ENCODE results near the gene CDH23. TPM values are rescaled to one million over a fixed set of nuclear protein-coding genes. Genes with fewer than 3 reads are reported as not detected.

CDH23 gene
- total RNA-seq, 2 donors from 2014 or later: 1.4 to 1.6 TPM

DNA sequence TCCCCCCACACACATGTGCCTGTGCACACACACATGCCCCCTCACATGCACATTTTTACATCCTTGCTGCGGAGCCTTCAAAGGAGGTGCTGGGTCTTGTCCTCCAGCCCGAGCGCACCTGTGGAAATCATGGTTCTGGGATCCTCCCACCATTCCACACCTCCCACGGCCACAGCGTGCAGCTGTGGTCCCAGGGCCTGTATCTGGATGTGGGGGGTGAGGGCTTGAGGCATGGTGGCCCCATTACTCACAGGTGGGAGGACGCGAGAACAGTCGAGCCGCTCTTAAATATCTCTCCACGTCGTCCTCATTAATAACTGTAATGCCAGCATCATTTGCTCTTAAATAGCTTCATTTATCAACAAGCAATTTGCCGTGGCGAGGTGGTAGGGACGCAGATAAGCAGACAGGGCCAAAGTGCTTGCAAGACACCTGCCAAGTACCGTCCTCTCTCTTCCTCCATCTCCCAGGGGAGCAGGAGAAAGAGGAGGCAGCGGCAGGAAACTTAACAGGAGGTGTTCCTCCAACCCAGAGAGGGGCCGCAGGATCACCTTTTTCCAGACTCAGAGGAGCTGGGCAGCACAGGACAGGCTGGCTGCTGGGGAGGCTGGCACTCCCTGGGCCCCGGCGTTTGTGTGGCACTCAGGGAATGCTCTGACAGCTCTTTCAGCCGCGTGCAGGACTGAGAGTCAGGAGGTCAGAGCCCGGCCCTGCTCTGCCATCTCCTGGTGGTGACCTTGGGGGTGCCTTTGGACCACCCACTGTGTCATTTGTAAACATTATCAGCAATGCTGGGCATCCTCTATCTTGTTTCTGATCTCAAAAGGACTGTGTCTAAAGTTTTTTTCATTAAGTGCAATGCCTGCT lies 87.4 kb downstream of the CDH23 start:
- no peaks in the 10 kb centered on the region for H3K36me3 ChIP-seq
- intact Hi-C loops (cut with DNase I): loop anchor here (10.0 kb wide), 1 partner anchor 211 kb away; no protein-coding TSS in a partner anchor
- H3K9ac ChIP-seq (ENCODE audit: low read depth in 2 of 2, low read length in 2 of 2): no peak overlapping the region
- no peaks in the 10 kb centered on the region for H3K4me1 ChIP-seq
- H3K9me3 ChIP-seq: no peaks in the 10 kb centered on the region
- no peak for TF ChIP-seq CTCF (IDR thresholded peaks at IDR 0.05)
- no peak for DNase-seq
- no peaks in the 10 kb centered on the region for H3K27me3 ChIP-seq
- H3K27ac ChIP-seq: no peak overlapping the region
- H3K4me3 ChIP-seq: no peak overlapping the region

- no peaks in the 10 kb centered on the region for H3K4me1 ChIP-seq
- no peaks in the 10 kb centered on the region for H3K27me3 ChIP-seq
- intact Hi-C loops (cut with DNase I): loop anchor here (10.0 kb wide), 1 partner anchor 208 kb away; no protein-coding TSS in a partner anchor
- no peaks in the 10 kb centered on the region for H3K9me3 ChIP-seq
- TF ChIP-seq CTCF (IDR thresholded peaks at IDR 0.05): peak; percentile 46
- no peak overlapping the region for H3K27ac ChIP-seq
- no peaks in the 10 kb centered on the region for H3K36me3 ChIP-seq
- DNase-seq: peak; percentile 75
- H3K9ac ChIP-seq (ENCODE audit: low read depth in 2 of 2, low read length in 2 of 2): no peak overlapping the region
- no peak overlapping the region for H3K4me3 ChIP-seq
Measured at GRCh38 chr10:71486484-71487114, 89.9 kb downstream of the CDH23 start.

GRCh38 chr10:71487726-71488125 lies 91.0 kb downstream of the CDH23 start:
- Histone ChIP-seq H3K27ac (no peak overlapping the region), H3K4me3 (no peak overlapping the region), H3K9me3 (no peaks in the 10 kb centered on the region), H3K36me3 (no peaks in the 10 kb centered on the region), H3K4me1 (no peaks in the 10 kb centered on the region), H3K27me3 (no peaks in the 10 kb centered on the region), H3K9ac (ENCODE audit: low read depth in 2 of 2, low read length in 2 of 2) (no peak overlapping the region)
- intact Hi-C loops (cut with DNase I): loop anchor here (10.0 kb wide), 1 partner anchor 207 kb away; no protein-coding TSS in a partner anchor
- TF ChIP-seq CTCF (IDR thresholded peaks at IDR 0.05): no peak
- no peak for DNase-seq

- Histone ChIP-seq H3K27ac (no peak overlapping the region), H3K4me1 (no peaks in the 10 kb centered on the region), H3K36me3 (no peaks in the 10 kb centered on the region), H3K9ac (ENCODE audit: low read depth in 2 of 2, low read length in 2 of 2) (no peak overlapping the region), H3K4me3 (no peak overlapping the region), H3K27me3 (no peaks in the 10 kb centered on the region), H3K9me3 (no peaks in the 10 kb centered on the region)
- intact Hi-C loops (cut with DNase I): loop anchor here (10.0 kb wide), 1 partner anchor 206 kb away; no protein-coding TSS in a partner anchor
- no peak for TF ChIP-seq CTCF (IDR thresholded peaks at IDR 0.05)
- no peak for DNase-seq
Measured at GRCh38 chr10:71489077-71489476, 92.4 kb downstream of the CDH23 start.

- H3K9me3 ChIP-seq: no peaks in the 10 kb centered on the region
- no peak overlapping the region for H3K27ac ChIP-seq
- H3K4me1 ChIP-seq: no peaks in the 10 kb centered on the region
- TF ChIP-seq CTCF (IDR thresholded peaks at IDR 0.05): no peak
- H3K4me3 ChIP-seq: no peak overlapping the region
- no peaks in the 10 kb centered on the region for H3K27me3 ChIP-seq
- intact Hi-C loops (cut with DNase I): loop anchor here (10.0 kb wide), 1 partner anchor 168 kb away; no protein-coding TSS in a partner anchor
- no peaks in the 10 kb centered on the region for H3K36me3 ChIP-seq
- no peak overlapping the region for H3K9ac ChIP-seq (ENCODE audit: low read depth in 2 of 2, low read length in 2 of 2)
- DNase-seq: no peak
Measured at GRCh38 chr10:71492872-71493271, 96.2 kb downstream of the CDH23 start.

Measured in colonic mucosa (tissue), 4 donors.